Measurements from ENCODE around the gene YOD1. TPM values are rescaled to one million over a fixed set of nuclear protein-coding genes. Genes with fewer than 3 reads are reported as not detected.
A peak's percentile ranks its signal among the peaks of the same experiment; 100 is the strongest.
"Not testable (repeated sequence)": the region's sequence is repeated elsewhere in the genome, so short reads cannot be mapped to it uniquely, and the experiment has no call there.

YOD1 gene
- polyA plus RNA-seq, 1 donor from 2014 or later = 0.98 TPM

DNA sequence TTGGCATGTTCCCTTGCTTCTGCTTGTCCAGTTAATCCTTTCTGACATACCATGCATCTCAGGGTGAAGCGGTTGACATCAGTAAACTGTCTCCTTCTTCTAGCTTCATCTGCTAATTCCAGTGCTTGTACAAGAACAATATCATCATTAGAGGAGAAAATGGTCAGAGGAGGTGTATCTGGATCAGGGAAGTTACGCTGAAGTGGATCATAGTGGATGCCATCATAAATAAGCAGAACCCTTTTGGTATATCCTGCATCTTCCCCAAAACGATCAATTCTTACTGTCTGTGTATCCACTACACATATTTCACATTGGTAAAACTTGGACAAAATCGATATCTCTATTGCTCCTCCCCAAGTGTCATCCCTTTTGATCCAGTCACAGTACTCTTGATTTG is 2.0 kb downstream of the YOD1 start:
- H3K36me3 Mint-ChIP-seq = peaks cover 5% of the 10 kb centered on the region

DNA sequence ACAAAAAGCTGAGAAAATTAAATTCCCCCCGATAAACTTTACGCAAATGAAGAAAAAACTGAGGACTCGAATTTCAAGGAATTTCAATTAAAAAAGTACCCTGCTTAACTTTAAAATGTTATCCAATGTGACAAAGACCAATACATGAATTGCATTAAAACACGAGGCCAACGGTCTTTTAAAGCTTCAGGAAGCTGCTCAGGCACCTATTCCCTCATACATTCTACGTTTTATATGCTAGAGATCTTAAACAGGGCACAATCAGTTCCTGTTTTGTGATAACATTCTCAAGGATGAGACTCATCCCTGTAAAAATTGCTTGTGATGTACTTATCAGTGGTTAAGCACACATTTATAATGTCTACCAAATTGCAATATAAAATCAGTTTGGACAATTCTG is 3.0 kb downstream of the YOD1 start:
- H3K27me3 Mint-ChIP-seq = no peaks in the 10 kb centered on the region
- H3K27ac Mint-ChIP-seq = no peak overlapping the region
- H3K4me3 Mint-ChIP-seq = peak overlapping the region in 1 of 4 donors; percentile 26
- H3K9me3 Mint-ChIP-seq = no peaks in the 10 kb centered on the region
- H3K36me3 Mint-ChIP-seq = peaks cover 5% of the 10 kb centered on the region
- H3K4me1 Mint-ChIP-seq = peaks cover 28 to 42% (median 31%) of the 10 kb centered on the region in 3 donors

More for the DNA sequence above, 2.0 kb downstream of the YOD1 start:
- Mint-ChIP-seq H3K27ac (peak overlapping the region in 1 of 3 donors; percentile 98), H3K4me3 (peak overlapping the region in 1 of 4 donors; percentile 99), H3K27me3 (no peaks in the 10 kb centered on the region), H3K4me1 (peaks cover 32 to 46% (median 34%) of the 10 kb centered on the region in 3 donors), H3K9me3 (no peaks in the 10 kb centered on the region)

DNA sequence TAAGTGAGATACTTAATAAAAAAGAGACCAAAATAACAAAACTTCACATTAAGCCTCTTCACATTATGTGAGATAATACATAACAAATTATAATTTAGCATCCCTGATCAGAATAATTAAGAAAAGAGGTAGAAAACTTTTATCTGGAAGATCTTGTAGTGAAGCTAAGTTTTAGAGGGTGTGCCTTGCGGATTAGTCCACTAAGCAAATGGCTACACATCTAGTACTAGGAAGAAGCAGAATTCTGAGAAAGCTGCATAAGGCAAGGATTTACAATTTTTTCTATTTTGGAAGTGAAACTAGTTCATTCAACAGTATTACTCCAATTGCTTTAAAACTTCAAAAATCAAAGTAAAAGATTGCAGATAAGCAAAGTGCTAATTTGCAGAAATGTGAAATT is 3.5 kb downstream of the YOD1 start:
- Mint-ChIP-seq H3K9me3 (no peaks in the 10 kb centered on the region), H3K27ac (no peak overlapping the region), H3K4me1 (peaks cover 22 to 40% (median 25%) of the 10 kb centered on the region in 3 donors), H3K4me3 (peak overlapping the region in 1 of 4 donors; percentile 26), H3K27me3 (no peaks in the 10 kb centered on the region), H3K36me3 (peaks cover 6% of the 10 kb centered on the region)

DNA sequence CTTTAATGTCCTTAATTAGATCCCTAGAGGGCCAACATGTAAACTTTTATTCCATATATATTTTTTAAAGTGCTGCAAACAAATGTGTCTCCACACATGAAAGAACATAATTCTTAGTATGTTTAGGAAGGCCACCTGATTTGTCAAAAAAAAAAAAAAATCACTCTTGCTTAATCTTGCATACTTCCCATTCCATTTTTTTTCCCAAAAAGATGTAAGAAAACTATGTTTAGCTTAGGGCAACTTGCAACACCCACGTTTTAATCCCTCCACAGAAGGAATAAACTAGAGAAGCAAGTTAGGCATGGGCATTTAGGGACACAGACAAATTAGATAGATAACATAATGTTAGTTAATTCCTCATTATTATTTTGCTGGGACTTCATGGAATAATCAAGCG is 5.6 kb downstream of the YOD1 start:
- Mint-ChIP-seq H3K36me3 (peaks cover 6% of the 10 kb centered on the region), H3K27me3 (no peaks in the 10 kb centered on the region), H3K4me3 (no peak overlapping the region), H3K27ac (no peak overlapping the region), H3K9me3 (no peaks in the 10 kb centered on the region), H3K4me1 (peaks cover 16 to 28% (median 19%) of the 10 kb centered on the region in 3 donors)

DNA sequence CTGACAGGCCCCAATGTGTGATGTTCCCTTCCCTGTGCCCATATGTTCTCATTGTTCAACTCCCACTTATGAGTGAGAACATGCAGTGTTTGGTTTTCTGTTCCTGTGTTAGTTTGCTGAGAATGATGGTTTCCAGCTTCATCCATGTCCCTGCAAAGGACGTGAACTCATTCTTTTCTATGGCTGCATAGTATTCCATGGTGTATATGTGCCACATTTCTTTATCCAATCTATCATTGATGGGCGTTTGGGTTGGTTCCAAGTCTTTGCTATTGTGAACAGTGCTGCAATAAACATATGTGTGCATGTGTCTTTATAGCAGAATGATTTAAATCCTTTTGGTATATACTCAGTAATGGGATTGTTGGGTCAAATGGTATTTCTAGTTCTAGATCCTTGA is 9.6 kb downstream of the YOD1 start:
- H3K27me3 Mint-ChIP-seq, H3K4me1 Mint-ChIP-seq, H3K36me3 Mint-ChIP-seq: not testable (repeated sequence)

DNA sequence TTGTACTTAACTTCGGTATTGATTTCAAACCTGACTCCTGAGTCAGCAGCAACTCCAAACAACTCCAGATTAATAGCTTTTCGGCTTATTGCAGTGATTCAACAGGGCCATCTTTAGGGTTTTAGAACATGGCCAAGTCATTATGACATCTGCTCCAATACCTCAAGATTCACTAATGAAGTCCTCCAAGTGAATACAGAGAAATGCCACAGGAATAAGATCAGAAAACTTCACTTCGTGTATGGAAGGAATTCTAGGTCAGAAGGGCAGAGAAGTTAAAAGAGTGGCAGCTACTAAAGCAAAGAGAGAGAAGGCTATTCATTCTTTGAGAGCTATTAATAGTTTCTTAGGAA is 10.9 kb downstream of the YOD1 start:
- Mint-ChIP-seq H3K27ac (no peak overlapping the region), H3K9me3 (no peaks in the 10 kb centered on the region), H3K4me1 (peaks cover 0 to 3% (median 0%) of the 10 kb centered on the region in 3 donors), H3K27me3 (peaks cover 2% of the 10 kb centered on the region), H3K4me3 (no peak overlapping the region), H3K36me3 (peaks cover 4% of the 10 kb centered on the region)

More for the DNA sequence above, 9.6 kb downstream of the YOD1 start:
- H3K27ac Mint-ChIP-seq = peak overlapping the region in 1 of 3 donors; percentile 27
- H3K9me3 Mint-ChIP-seq, H3K4me3 Mint-ChIP-seq: not testable (repeated sequence)

DNA sequence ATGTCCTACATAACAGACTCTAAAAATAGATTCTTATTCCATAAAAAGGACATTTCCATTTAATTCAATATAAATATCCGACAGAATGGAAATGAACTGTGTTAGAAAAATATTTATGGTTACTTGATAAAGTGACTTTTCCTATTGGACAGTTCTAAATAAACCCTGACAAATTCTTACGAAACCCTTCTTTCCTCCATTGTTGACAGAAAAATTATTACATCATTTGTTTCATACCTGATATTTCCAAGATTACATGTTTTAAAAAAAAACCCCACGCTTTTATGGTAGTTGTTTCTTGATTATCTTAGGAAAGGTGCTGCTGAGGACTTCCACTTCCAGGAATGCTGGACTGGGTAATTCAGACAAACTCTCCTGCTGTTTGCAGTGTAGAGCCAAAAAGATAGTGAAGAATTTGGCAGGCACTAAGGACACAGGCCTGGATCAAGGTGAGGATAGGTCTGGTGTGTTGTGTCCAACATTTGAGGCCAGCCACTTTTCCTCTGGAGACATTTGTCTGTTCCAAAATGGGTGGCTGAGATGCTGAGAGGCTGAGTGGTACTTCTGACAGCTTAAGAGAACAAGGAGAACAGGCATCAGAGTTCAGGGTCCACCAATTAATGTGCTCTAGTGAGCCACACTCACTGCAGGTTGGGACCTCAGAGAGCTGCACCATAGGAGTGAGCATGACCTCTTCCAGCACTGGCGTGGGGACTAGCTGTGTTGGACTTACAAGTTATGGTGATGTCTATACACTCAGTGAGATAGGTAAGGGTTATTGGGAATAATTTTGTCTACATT is 11.4 kb downstream of the YOD1 start:
- Mint-ChIP-seq H3K36me3 (peaks cover 2% of the 10 kb centered on the region), H3K27me3 (peaks cover 2% of the 10 kb centered on the region), H3K4me3 (no peak overlapping the region), H3K9me3 (no peaks in the 10 kb centered on the region), H3K27ac (no peak overlapping the region), H3K4me1 (no peaks in the 10 kb centered on the region)

DNA sequence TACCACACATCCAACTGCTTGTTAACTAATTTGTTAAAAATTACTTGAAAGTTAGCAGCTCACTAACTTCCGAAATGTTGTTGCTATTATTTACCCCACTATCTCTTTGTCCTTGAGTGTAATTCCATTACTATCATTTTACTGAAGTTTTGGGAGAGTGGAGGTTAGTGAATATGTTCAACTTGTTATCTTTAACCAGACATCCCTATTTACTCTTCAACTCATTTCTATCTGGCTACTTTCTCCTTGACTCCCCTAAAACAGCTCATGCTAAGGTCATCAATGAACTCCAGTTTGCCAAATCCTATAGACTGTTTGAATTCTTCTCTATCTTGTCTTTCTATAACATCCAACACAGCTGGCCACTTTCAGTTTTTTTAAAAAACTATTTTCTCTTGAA is 14.1 kb downstream of the YOD1 start:
- no peak overlapping the region for H3K27ac Mint-ChIP-seq
- no peaks in the 10 kb centered on the region for H3K9me3 Mint-ChIP-seq
- H3K4me3 Mint-ChIP-seq = no peak overlapping the region
- no peaks in the 10 kb centered on the region for H3K36me3 Mint-ChIP-seq
- peaks cover 2% of the 10 kb centered on the region for H3K27me3 Mint-ChIP-seq
- no peaks in the 10 kb centered on the region for H3K4me1 Mint-ChIP-seq

DNA sequence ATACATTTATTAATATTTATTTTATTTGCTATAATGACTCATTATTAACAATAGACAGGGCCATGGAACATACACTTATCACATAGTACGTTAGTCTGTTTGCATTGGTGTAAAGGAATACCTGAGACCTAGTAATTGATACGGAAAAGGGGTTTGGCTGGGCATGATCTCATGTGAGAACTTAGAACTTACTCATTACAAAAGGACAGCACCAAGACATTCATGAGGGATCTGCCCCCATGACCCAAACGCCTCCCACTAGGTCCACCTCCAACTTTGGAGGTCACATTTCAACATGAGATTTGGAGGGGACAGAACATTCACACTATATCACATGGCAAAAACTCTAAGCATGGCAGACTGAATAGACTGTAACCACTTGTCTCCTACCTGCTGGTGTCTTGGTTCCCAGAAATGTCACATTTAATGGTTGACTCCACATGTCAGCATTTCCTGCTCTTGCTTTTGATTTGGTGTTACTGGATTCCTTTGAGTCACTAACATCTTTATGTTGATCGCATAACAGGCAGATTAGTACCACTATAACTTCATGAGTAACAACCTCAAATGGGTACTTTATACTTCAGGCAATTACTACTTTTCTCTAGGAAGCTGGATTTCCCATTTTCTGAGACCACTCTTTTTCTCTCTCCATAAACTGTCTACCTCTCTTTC is 15.0 kb downstream of the YOD1 start:
- Mint-ChIP-seq H3K9me3 (no peaks in the 10 kb centered on the region), H3K36me3 (no peaks in the 10 kb centered on the region), H3K4me3 (no peak overlapping the region), H3K4me1 (no peaks in the 10 kb centered on the region), H3K27ac (no peak overlapping the region), H3K27me3 (peaks cover 7% of the 10 kb centered on the region)

DNA sequence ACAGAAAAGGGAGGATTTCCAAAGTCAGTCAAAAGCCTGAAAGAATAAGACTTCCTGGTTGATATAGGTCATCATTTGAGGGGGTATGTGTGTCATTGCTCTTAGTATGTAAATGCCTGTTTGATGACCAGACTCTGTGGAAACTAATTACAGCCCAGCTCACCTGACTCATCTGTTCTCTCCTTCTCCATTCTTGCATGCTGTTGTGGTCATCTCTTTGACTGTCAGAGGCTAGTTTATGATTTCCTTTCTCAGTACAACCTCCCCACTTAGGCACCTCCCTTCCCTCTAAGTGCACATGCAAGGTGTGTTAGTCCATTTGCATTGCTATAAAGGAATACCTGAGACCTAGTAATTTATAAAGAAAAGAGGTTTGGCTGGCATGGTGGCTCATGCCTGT is 16.0 kb downstream of the YOD1 start:
- Mint-ChIP-seq H3K4me3 (no peak overlapping the region), H3K4me1 (no peaks in the 10 kb centered on the region), H3K27ac (no peak overlapping the region), H3K27me3 (peaks cover 11% of the 10 kb centered on the region), H3K36me3 (no peaks in the 10 kb centered on the region), H3K9me3 (peaks cover 0 to 2% (median 0%) of the 10 kb centered on the region in 3 donors)

DNA sequence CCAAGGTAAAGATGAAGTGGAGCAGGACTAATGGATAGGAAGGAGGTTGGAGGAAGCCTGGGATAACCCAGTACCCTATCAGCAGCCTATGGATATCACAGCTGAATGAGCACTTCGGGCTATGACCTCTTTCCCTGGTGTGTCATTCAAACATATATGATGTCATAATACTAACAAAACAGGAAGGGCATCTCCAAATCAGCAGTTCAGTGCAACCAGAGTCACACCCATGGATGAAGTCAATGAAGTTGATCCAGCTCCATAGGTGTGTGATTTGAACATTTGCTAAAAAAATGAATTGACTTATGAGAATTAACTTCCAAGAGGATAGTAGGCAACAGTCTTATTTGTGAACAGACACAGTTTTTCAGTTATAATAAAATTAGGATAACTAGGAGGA is 16.8 kb downstream of the YOD1 start:
- Mint-ChIP-seq H3K27ac (no peak overlapping the region), H3K36me3 (no peaks in the 10 kb centered on the region), H3K27me3 (peaks cover 11% of the 10 kb centered on the region), H3K4me3 (no peak overlapping the region), H3K9me3 (peaks cover 0 to 2% (median 0%) of the 10 kb centered on the region in 3 donors), H3K4me1 (no peaks in the 10 kb centered on the region)

DNA sequence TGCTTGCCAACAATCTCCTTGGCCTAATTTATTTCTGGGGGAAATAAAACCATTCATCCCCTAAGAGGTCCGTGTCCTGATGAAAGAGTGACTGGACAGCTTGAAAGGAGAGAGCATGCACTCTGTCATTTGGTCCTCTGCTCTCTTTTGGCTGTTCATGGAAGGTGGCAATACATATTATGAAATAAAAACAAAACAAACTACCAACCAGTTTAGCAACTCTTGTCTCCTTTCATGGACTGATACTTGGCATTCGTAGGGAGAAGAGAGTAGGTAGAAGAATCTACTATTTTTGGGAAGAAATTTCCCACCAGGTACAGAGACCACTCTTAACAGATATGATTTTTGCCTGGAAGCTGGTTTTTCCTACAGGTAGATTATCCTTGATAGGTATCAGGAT is 17.7 kb downstream of the YOD1 start:
- Mint-ChIP-seq H3K4me3 (no peak overlapping the region), H3K27ac (no peak overlapping the region), H3K27me3 (peaks cover 18% of the 10 kb centered on the region), H3K9me3 (peaks cover 0 to 2% (median 0%) of the 10 kb centered on the region in 3 donors), H3K4me1 (no peaks in the 10 kb centered on the region), H3K36me3 (no peaks in the 10 kb centered on the region)

DNA sequence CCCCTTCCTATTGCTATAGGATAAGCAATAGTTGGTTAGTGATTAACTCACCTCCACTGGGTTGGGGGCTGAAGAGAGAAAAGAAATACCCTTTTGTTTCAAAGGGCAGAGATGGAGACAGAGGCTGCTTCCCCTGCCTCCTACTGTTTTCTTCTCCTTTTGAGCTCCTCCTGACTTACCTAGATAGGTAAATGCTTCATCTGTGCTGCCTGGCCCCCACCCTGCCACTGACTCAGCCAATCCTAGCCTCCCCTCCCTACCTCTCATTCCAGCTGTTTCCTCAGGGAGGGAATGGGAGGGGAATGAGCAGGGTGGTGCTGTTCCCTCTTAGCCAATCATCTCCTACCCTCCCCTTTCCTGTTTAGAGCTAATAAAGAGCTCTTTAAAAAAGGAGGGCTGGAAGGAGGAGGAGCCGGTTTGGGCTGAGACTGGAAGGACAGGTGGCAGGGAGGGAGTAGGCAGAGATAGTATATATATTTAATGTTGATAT is 18.4 kb downstream of the YOD1 start, which contains the start of gene C1orf116:
TSS of gene C1orf116 (minus strand) at position 229 of the 490 bp plus-strand sequence. CDS start 5,158 bp downstream, outside the sequence.
- H3K4me3 Mint-ChIP-seq = no peak within 1 kb of the TSS
- H3K27me3 Mint-ChIP-seq = peaks cover 22% of the 10 kb centered on the region
- H3K4me1 Mint-ChIP-seq = no peaks in the 10 kb centered on the region
- no peak within 1 kb of the TSS for H3K27ac Mint-ChIP-seq
- H3K9me3 Mint-ChIP-seq = peaks cover 0 to 2% (median 0%) of the 10 kb centered on the region in 3 donors
- H3K36me3 Mint-ChIP-seq = no peaks in the 10 kb centered on the region

DNA sequence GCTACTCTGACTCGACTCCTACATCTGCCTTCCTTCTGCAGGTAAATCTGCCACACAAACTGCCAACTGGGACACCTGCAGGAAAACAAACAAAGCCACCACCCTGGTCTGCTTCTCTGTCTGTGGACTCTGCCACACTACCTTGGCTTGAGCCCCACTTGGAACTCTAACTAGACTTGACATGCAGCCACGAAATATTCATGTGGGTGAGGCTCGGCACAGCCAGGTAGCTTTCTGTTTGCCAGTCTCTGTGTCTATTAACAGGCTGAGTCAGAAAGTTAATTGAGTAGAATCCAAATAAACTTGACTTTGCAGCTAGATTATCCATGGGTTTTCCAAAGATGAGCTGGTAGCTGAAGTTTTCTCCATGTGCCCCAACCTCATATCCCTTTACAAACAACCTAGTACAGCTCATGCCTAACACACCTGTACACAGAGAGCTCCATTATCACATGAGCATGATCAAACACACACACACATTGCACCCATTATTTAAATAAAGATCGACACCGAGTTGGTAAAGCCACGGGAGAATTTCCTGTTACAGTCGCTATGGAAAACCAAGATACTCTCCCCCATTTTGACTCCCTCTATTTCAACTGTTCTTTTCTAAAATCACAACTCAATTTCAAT is 19.3 kb downstream of the YOD1 start:
- Mint-ChIP-seq H3K27ac (no peak overlapping the region), H3K9me3 (peaks cover 0 to 2% (median 0%) of the 10 kb centered on the region in 3 donors), H3K4me3 (no peak overlapping the region), H3K4me1 (no peaks in the 10 kb centered on the region), H3K27me3 (peaks cover 26% of the 10 kb centered on the region), H3K36me3 (no peaks in the 10 kb centered on the region)

DNA sequence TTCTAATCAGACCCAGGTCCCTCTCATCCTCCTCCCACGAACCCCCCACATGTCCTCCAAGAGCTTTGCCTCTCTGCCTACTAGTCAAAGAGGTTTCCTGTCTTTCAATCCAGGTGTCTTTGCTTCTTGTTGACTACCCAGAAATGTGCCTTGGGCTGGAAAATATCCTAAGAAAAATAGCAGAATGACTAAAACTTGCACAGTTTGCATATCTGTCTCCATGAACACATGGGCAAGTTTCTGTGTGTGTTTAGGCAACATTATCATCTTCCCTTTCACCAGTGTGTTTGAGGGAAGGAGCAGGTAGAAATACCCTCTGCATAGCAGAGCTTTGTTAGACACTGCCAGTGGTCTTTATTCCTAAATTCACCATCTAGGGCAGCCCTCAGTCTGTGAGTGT is 20.0 kb downstream of the YOD1 start:
- Mint-ChIP-seq H3K4me3 (no peak overlapping the region), H3K36me3 (no peaks in the 10 kb centered on the region), H3K4me1 (no peaks in the 10 kb centered on the region), H3K27ac (no peak overlapping the region), H3K27me3 (peaks cover 26% of the 10 kb centered on the region), H3K9me3 (peaks cover 0 to 2% (median 0%) of the 10 kb centered on the region in 3 donors)
